Dermis blood vessel endothelial cell (primary cell): Measurements from ENCODE around the gene CASQ2. TPM values are rescaled to one million over a fixed set of nuclear protein-coding genes. Genes with fewer than 3 reads are reported as not detected.
"Not testable (repeated sequence)": the region's sequence is repeated elsewhere in the genome, so short reads cannot be mapped to it uniquely, and the experiment has no call there.

Source experiments
- DNase-seq: peaks from one replicate; pipeline ENCODE4 v3.0.0; 2010
- total RNA-seq: library from RNA; depleted of rRNA; stranded (reverse); fragments of >200 nt; gene quantifications from 2 replicates; pipeline ENCODE4 v1.2.3, GENCODE V29; 2014

The CASQ2 gene
- total RNA-seq, 1 donor from 2014 or later = not detected

- DNase-seq = not testable (repeated sequence)
These were observed 12.1 kb upstream of the CASQ2 start for GRCh38 chr1:115780655-115781054.

DNA sequence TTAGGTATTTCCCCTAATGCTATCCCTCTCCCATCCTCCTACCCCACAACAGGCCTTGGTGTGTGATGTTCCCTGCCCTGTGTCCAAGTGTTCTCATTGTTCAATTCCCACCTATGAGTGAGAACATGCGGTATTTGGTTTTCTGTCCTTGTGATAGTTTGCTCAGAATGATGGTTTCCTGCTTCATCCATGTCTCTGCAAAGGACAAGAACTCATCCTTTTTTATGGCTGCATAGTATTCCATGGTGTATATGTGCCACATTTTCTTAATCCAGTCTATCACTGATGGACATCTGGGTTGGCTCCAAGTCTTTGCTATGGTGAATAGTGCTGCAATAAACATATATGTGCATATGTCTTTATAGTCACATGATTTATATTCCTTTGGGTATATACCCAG lies 10.6 kb upstream of the CASQ2 start:
- not testable (repeated sequence) for DNase-seq

GRCh38 chr1:115771847-115772457 lies 3.4 kb upstream of the CASQ2 start:
- peak; percentile 80 for DNase-seq

- peak; percentile 1 for DNase-seq
These were observed 2.8 kb upstream of the CASQ2 start for GRCh38 chr1:115771094-115771846.

DNA sequence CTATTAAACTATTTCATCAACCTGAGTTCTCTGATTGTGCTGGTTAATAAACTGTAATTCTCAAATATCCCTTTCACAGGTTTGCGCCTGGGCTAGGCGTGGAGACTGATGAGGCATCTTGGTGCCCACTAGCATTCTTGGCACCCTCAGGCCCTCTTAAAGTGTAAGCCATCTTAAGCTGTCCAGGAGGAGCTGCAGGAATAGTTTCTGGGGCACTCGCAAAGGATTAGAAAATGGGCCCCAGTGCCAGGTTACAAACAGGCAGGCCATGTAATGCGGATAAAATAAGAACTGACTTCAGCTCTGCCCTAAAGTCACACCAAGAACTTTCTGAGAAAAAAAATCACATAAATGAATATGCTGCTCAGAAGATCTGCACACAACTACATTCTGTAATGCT lies 1.1 kb downstream of the CASQ2 start:
- DNase-seq = no peak

- no peak for DNase-seq
These were observed 3.4 kb downstream of the CASQ2 start for GRCh38 chr1:115765091-115765490.

DNA sequence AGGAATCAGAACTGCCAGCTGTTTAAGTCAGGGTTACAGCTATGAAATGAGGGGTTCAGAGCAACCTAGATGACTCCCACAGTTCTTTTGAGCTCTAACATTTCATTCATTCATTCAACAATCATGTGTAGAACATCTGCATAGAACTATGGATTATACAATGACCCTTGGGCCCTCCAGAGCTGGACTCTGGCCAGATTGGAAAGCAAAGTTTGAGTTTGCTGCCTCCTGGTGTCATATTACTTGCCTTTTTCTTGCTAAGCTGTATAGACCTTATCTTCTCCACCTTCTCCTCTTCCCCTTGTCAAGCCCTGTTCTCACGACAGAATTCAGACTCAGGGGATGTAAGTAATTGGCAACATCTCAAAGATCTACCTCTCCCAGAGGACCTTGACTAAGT lies 4.0 kb downstream of the CASQ2 start:
- DNase-seq = peak; percentile 49

GRCh38 chr1:115762779-115763178 lies 5.7 kb downstream of the CASQ2 start:
- DNase-seq = no peak

- DNase-seq = no peak
These were observed 6.8 kb downstream of the CASQ2 start for GRCh38 chr1:115761601-115762302.

DNA sequence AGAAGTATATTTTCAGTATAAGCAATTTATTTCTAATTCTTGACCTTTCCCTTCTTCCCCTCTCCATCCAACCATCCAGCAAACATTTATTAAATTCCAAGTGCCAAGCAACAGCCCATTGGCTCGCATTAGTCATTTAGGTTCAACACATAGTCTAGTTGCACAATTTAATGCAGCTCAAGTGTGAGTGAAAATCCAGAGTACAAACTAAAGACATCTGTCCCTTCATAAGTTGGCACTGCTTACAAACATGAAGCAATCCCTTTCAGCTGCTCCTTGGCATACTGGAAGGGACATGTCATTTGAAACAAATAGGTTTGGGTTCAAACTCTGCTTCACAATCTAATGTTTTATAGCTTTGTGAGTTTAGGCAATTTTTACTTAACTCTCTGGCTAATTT lies 10.7 kb downstream of the CASQ2 start:
- no peak for DNase-seq

DNA sequence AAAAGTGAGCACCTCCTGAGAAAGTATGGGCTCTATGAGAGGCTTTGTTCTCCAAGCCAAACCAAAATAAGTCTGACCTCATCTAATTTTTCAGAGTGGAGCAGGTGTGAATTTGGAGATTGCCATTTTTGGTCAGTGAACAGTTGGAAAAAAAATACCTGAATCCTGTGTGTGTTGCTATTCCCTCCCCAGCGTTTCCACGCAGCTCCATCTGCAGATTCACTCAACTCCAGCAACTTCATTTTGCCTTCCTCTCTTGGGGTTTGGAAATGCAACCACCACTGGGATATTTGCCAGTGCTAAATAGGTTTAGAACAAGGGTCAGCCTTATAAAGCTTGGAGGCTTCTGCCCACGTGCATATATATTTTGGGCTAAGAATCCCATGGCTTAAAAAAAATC lies 11.2 kb downstream of the CASQ2 start:
- no peak for DNase-seq

- no peak for DNase-seq
These were observed 12.8 kb downstream of the CASQ2 start for GRCh38 chr1:115755456-115756370.

DNA sequence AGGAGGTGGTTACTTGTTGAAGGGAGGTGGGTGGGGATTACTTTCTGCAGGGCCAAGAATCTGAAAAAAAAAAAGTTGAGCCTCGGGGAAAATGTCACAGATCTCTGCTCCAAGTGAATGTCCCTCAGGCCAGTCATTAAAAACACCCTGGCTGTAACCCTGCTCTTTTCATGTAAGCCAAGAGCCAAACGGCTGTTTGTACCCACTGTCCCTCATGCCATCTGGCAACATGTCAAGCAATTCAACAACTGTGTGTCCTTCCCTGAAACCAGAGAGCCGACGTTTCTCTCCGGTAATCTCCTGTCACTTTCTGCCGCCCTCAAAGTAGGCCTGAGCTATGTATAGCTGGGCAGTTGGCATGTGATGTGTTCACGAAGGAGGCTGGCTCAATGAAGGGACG lies 14.7 kb downstream of the CASQ2 start:
- DNase-seq = no peak

DNA sequence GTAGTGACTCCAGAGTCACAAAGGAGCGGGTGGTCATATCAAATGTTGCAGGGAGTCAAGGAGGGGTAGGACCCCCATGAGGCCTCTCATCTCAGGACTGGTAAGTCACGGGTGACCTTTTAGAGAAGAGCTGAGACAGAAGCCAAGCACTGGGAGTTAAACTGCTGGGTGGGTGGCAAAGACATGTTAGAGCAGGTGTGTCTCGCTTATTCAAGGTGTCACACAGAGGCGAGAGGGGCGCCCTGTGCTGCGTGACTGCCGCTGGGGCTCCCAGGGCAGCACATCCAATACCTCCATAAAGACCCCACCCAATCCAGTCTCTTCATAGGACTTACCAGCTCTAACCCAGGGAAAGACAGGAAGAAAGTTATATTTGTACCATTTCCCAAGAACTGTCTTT lies 15.2 kb downstream of the CASQ2 start:
- no peak for DNase-seq

- DNase-seq = no peak
These were observed 19.9 kb downstream of the CASQ2 start for GRCh38 chr1:115748401-115749150.

DNA sequence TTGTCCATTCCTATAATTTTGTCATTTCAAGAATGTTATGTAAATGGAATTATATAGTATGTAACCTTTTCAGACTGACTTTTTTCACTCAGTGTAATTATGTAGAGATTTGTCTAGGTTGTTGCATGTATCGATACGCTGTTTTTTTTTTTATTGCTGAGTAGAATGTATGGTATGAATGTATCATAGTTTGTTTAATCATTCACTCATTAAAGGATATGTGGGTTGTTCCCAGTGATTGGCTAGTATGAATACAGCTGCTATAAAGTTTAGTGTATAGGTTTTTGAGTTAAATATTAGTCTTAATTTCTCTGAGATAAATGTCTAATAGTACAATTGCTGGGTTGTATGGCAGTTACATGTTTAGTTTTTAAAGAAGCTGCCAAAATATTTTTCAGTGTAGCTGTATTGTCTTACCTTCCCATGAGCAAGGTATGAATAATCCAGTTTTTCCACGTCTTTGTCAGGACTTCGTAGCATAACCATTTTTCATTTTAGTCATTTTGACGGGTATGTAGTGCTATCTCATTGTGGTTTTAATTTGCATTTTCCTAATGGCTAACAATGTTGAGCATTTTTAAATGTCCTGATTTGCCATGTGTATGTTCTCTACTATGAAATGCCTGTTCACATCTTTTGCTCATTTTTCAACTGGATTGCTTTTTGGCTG lies 22.4 kb downstream of the CASQ2 start:
- DNase-seq = no peak

GRCh38 chr1:115744646-115745275 lies 23.8 kb downstream of the CASQ2 start:
- DNase-seq = no peak

GRCh38 chr1:115740811-115741210 lies 27.7 kb downstream of the CASQ2 start:
- DNase-seq = no peak

DNA sequence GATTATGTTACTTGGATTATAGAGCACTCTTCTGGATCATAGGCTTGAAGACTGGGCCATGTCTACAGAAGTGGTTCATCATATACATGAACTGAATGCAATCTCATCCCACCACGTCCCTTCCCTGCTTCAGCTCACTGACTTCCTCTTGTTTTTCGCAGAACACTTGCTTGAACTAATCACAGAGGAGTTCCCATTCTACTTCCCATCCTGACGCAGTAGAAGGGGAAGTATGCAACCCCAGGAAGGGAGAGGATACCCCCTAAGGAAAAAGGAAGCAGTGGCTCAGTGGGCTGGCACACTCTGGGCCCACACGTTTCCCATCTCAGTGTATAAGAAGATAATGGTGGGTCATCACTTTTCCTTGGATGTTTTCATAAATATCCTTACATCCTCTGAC lies 36.2 kb downstream of the CASQ2 start:
- DNase-seq = no peak

- DNase-seq = no peak
These were observed 38.8 kb downstream of the CASQ2 start for GRCh38 chr1:115729756-115730155.

- no peak for DNase-seq
These were observed 40.2 kb downstream of the CASQ2 start for GRCh38 chr1:115728341-115728740.
